Measurements from ENCODE around the gene KSR2.

Gene KSR2

DNA sequence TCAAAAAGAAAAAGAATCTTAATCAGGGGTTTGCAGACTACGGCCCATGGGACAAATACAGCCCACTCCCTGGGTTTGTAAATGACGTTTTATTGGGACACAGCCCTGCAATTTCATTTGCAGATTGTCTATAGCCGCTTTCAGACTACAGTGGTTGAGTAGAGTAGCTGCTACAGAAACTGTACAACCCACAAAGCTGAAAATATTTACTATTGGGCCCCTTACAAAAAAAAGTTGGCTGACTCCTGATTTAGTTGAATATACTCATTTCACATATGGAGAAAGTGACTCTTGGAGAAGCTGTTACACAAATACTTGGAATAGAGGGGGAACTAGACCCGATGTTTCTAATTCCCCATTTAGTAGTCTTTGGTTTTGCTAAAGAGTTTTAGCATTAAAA, 444.8 kb downstream of the KSR2 start:
- Histone ChIP-seq H3K79me2 (ENCODE audit: low read length) (no peaks in the 10 kb centered on the region), H3K9ac (ENCODE audit: low read length) (no peak overlapping the region), H3K27ac (ENCODE audit: low read length) (no peak overlapping the region), H3K36me3 (replicated peaks; ENCODE audit: low read depth, low read length) (no peaks in the 10 kb centered on the region), H3K4me3 (ENCODE audit: low read length) (no peak overlapping the region), H4K20me1 (ENCODE audit: insufficient read depth, low read length) (no peaks in the 10 kb centered on the region), H3K4me1 (ENCODE audit: low read length) (no peaks in the 10 kb centered on the region), H3K4me2 (ENCODE audit: low read length) (no peak overlapping the region), H3K27me3 (ENCODE audit: low read depth, low read length) (peaks cover 3% of the 10 kb centered on the region; the same call in 1 of the 2 replicates), H3K9me3 (ENCODE audit: insufficient read depth, low read length) (no peaks in the 10 kb centered on the region), H2AFZ (ENCODE audit: low read depth, low read length) (no peak overlapping the region)
- no peak for TF ChIP-seq CTCF (IDR thresholded peaks at IDR 0.05; ENCODE audit: low read depth, low read length)
- TF ChIP-seq EZH2phosphoT487 (IDR thresholded peaks at IDR 0.05; ENCODE audit: low read depth): no peak

- TF ChIP-seq CTCF (IDR thresholded peaks at IDR 0.05; ENCODE audit: low read depth, low read length): no peak
- no peak for TF ChIP-seq EZH2phosphoT487 (IDR thresholded peaks at IDR 0.05; ENCODE audit: low read depth)
- Histone ChIP-seq H3K4me1 (ENCODE audit: low read length) (no peaks in the 10 kb centered on the region), H3K27ac (ENCODE audit: low read length) (no peak overlapping the region), H3K4me2 (ENCODE audit: low read length) (no peak overlapping the region), H3K4me3 (ENCODE audit: low read length) (no peak overlapping the region), H3K79me2 (ENCODE audit: low read length) (no peaks in the 10 kb centered on the region), H3K9me3 (ENCODE audit: insufficient read depth, low read length) (no peaks in the 10 kb centered on the region), H3K36me3 (replicated peaks; ENCODE audit: low read depth, low read length) (no peaks in the 10 kb centered on the region), H3K9ac (ENCODE audit: low read length) (no peak overlapping the region), H3K27me3 (ENCODE audit: low read depth, low read length) (peaks cover 3% of the 10 kb centered on the region; the same call in 1 of the 2 replicates), H2AFZ (ENCODE audit: low read depth, low read length) (no peak overlapping the region), H4K20me1 (ENCODE audit: insufficient read depth, low read length) (no peaks in the 10 kb centered on the region)
These were observed 446.2 kb downstream of the KSR2 start for GRCh38 chr12:117522559-117522958.

DNA sequence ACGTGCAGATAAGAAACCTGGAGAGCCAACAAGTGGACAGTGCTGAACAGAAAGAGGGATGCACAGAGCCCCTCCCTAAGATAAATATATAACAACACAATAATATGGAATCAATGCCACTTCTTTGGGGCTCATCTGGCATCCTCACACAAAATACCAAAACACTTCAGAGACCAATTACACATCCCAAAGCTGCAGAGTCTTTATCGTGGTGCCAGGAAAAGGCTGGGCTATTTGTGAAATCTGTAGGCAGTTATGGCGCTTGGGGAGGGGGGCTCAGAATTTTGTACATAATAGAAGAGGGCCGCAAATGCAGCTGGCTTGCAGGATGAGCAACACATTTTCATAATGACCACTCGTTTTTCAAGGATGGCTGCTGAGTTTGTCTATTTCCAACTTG, 446.9 kb downstream of the KSR2 start:
- Histone ChIP-seq H3K79me2 (ENCODE audit: low read length) (no peaks in the 10 kb centered on the region), H3K36me3 (replicated peaks; ENCODE audit: low read depth, low read length) (no peaks in the 10 kb centered on the region), H3K27me3 (ENCODE audit: low read depth, low read length) (peaks cover 3% of the 10 kb centered on the region; the same call in 1 of the 2 replicates), H3K4me2 (ENCODE audit: low read length) (no peak overlapping the region), H3K9me3 (ENCODE audit: insufficient read depth, low read length) (no peaks in the 10 kb centered on the region), H4K20me1 (ENCODE audit: insufficient read depth, low read length) (no peaks in the 10 kb centered on the region), H2AFZ (ENCODE audit: low read depth, low read length) (no peak overlapping the region), H3K27ac (ENCODE audit: low read length) (no peak overlapping the region), H3K9ac (ENCODE audit: low read length) (no peak overlapping the region), H3K4me1 (ENCODE audit: low read length) (no peaks in the 10 kb centered on the region), H3K4me3 (ENCODE audit: low read length) (no peak overlapping the region)
- no peak for TF ChIP-seq EZH2phosphoT487 (IDR thresholded peaks at IDR 0.05; ENCODE audit: low read depth)
- TF ChIP-seq CTCF (IDR thresholded peaks at IDR 0.05; ENCODE audit: low read depth, low read length): no peak

DNA sequence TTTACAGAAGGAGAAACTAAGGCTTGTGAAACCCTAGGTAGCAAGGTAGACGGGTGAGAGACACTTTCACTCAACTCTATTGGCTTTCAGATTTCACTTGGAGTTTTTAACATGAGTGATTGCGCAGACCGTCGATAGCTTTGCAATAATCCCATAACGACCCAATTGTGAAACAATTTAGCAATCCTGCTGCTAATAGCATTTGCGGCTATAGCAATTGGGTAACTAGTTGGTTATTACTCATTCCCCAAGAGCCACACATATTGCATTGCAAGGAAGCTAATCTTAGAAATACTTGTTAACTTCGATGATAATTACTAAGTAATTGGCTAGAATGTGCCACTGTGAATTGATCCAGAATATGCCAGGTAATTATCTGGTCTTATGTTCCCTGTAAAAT, 447.4 kb downstream of the KSR2 start:
- no peak overlapping the region for H3K4me3 ChIP-seq (ENCODE audit: low read length)
- TF ChIP-seq EZH2phosphoT487 (IDR thresholded peaks at IDR 0.05; ENCODE audit: low read depth) (no peak), CTCF (IDR thresholded peaks at IDR 0.05; ENCODE audit: low read depth, low read length) (no peak)

More for the DNA sequence above, 447.4 kb downstream of the KSR2 start:
- no peak overlapping the region for H3K9ac ChIP-seq (ENCODE audit: low read length)
- H3K4me1 ChIP-seq (ENCODE audit: low read length): no peaks in the 10 kb centered on the region
- H4K20me1 ChIP-seq (ENCODE audit: insufficient read depth, low read length): no peaks in the 10 kb centered on the region
- no peak overlapping the region for H3K4me2 ChIP-seq (ENCODE audit: low read length)
- no peaks in the 10 kb centered on the region for H3K9me3 ChIP-seq (ENCODE audit: insufficient read depth, low read length)
- no peak overlapping the region for H3K27ac ChIP-seq (ENCODE audit: low read length)
- no peaks in the 10 kb centered on the region for H3K79me2 ChIP-seq (ENCODE audit: low read length)
- H2AFZ ChIP-seq (ENCODE audit: low read depth, low read length): no peak overlapping the region
- peaks cover 3% of the 10 kb centered on the region; the same call in 1 of the 2 replicates for H3K27me3 ChIP-seq (ENCODE audit: low read depth, low read length)
- no peaks in the 10 kb centered on the region for H3K36me3 ChIP-seq (replicated peaks; ENCODE audit: low read depth, low read length)

All from OCI-LY3 (cell line).